ENCODE measurements around the gene PKNOX2. TPM values are rescaled to one million over a fixed set of nuclear protein-coding genes. Genes with fewer than 3 reads are reported as not detected.

Gene PKNOX2
- total RNA-seq, 1 experiment from 2014 or later = not detected

- H3K4me1 ChIP-seq = peaks cover 7% of the 10 kb centered on the region
- no peak for DNase-seq
- H3K9me3 Mint-ChIP-seq (ENCODE audit: unreplicated experiment) = no peaks in the 10 kb centered on the region
- intact Hi-C loops (cut with micrococcal nuclease; ENCODE audit: unreplicated experiment) = no loop called here
- H3K27ac Mint-ChIP-seq (ENCODE audit: unreplicated experiment) = no peak overlapping the region
- no peaks in the 10 kb centered on the region for H3K36me3 Mint-ChIP-seq (ENCODE audit: insufficient read depth, unreplicated experiment)
- H3K4me3 Mint-ChIP-seq (ENCODE audit: unreplicated experiment) = no peak overlapping the region
- peaks cover 39% of the 10 kb centered on the region for H3K27me3 Mint-ChIP-seq (ENCODE audit: insufficient read depth, unreplicated experiment)
- no peaks in the 10 kb centered on the region for H3K36me3 ChIP-seq (ENCODE audit: control insufficient read depth, insufficient read depth, low read length)
- BruUV-seq (replicated peaks) = no TSS peak
- H3K4me3 ChIP-seq (ENCODE audit: low read depth, low read length) = no peak overlapping the region
- POLR2A ChIA-PET = no interaction called here
- CTCF ChIA-PET = interaction anchor here (1.3 kb wide), 1 partner anchor 290 kb away, joined by 3 read pairs; no protein-coding TSS in a partner anchor
- peaks cover 5% of the 10 kb centered on the region for H3K27me3 ChIP-seq (replicated peaks; ENCODE audit: control insufficient read depth, insufficient read depth, low read length)
- TF ChIP-seq CTCF (IDR thresholded peaks at IDR 0.05; ENCODE audit: insufficient read depth in 1 of 2, low read depth in 1 of 2, low read length in 1 of 2, severe bottlenecking in 1 of 2, unreplicated experiment in 1 of 2) = no peak
- peaks cover 9% of the 10 kb centered on the region for H3K4me1 Mint-ChIP-seq (ENCODE audit: low read depth, unreplicated experiment)
- H3K9me3 ChIP-seq = no peaks in the 10 kb centered on the region
Observed at GRCh38 chr11:125380756-125381445, 216.3 kb downstream of the PKNOX2 start.

- Mint-ChIP-seq H3K27ac (ENCODE audit: unreplicated experiment) (no peak overlapping the region), H3K4me3 (ENCODE audit: unreplicated experiment) (no peak overlapping the region), H3K9me3 (ENCODE audit: unreplicated experiment) (no peaks in the 10 kb centered on the region), H3K27me3 (ENCODE audit: insufficient read depth, unreplicated experiment) (peaks cover 40% of the 10 kb centered on the region), H3K4me1 (ENCODE audit: low read depth, unreplicated experiment) (peaks cover 8% of the 10 kb centered on the region), H3K36me3 (ENCODE audit: insufficient read depth, unreplicated experiment) (no peaks in the 10 kb centered on the region)
- POLR2A ChIA-PET = no interaction called here
- Histone ChIP-seq H3K9me3 (no peaks in the 10 kb centered on the region), H3K4me1 (peaks cover under 1% of the 10 kb centered on the region; the same call in 1 of the 2 replicates), H3K4me3 (ENCODE audit: low read depth, low read length) (no peak overlapping the region), H3K36me3 (ENCODE audit: control insufficient read depth, insufficient read depth, low read length) (no peaks in the 10 kb centered on the region), H3K27me3 (replicated peaks; ENCODE audit: control insufficient read depth, insufficient read depth, low read length) (peaks cover 5% of the 10 kb centered on the region)
- CTCF ChIA-PET = no interaction called here
- no peak for TF ChIP-seq CTCF (IDR thresholded peaks at IDR 0.05; ENCODE audit: insufficient read depth in 1 of 2, low read depth in 1 of 2, low read length in 1 of 2, severe bottlenecking in 1 of 2, unreplicated experiment in 1 of 2)
- DNase-seq = no peak
- intact Hi-C loops (cut with micrococcal nuclease; ENCODE audit: unreplicated experiment) = no loop called here
- BruUV-seq (replicated peaks) = no TSS peak
Observed at GRCh38 chr11:125381499-125382044, 217.0 kb downstream of the PKNOX2 start.

- Mint-ChIP-seq H3K36me3 (ENCODE audit: insufficient read depth, unreplicated experiment) (no peaks in the 10 kb centered on the region), H3K27me3 (ENCODE audit: insufficient read depth, unreplicated experiment) (peaks cover 35% of the 10 kb centered on the region), H3K9me3 (ENCODE audit: unreplicated experiment) (no peaks in the 10 kb centered on the region), H3K27ac (ENCODE audit: unreplicated experiment) (no peak overlapping the region), H3K4me3 (ENCODE audit: unreplicated experiment) (no peak overlapping the region), H3K4me1 (ENCODE audit: low read depth, unreplicated experiment) (peaks cover 8% of the 10 kb centered on the region)
- H3K4me3 ChIP-seq (ENCODE audit: low read depth, low read length) = no peak overlapping the region
- H3K36me3 ChIP-seq (ENCODE audit: control insufficient read depth, insufficient read depth, low read length) = no peaks in the 10 kb centered on the region
- CTCF ChIA-PET = interaction anchor here (0.6 kb wide), 1 partner anchor 138 kb away, joined by 4 read pairs; no protein-coding TSS in a partner anchor
- no peak for DNase-seq
- no peaks in the 10 kb centered on the region for H3K9me3 ChIP-seq
- H3K4me1 ChIP-seq = no peaks in the 10 kb centered on the region; the same call in 1 of the 2 replicates
- no TSS peak for BruUV-seq (replicated peaks)
- POLR2A ChIA-PET = no interaction called here
- H3K27me3 ChIP-seq (replicated peaks; ENCODE audit: control insufficient read depth, insufficient read depth, low read length) = peaks cover 5% of the 10 kb centered on the region
- intact Hi-C loops (cut with micrococcal nuclease; ENCODE audit: unreplicated experiment) = no loop called here
- no peak for TF ChIP-seq CTCF (IDR thresholded peaks at IDR 0.05; ENCODE audit: insufficient read depth in 1 of 2, low read depth in 1 of 2, low read length in 1 of 2, severe bottlenecking in 1 of 2, unreplicated experiment in 1 of 2)
Observed at GRCh38 chr11:125382314-125382791, 217.8 kb downstream of the PKNOX2 start.

Measured in Caco-2 (cell line).